Left renal cortex interstitium (tissue), 4 donors: ENCODE data around the gene CA12. TPM values are rescaled to one million over a fixed set of nuclear protein-coding genes. Genes with fewer than 3 reads are reported as not detected.

Source experiments
- DNase-seq, 4 donors: peaks; one replicate each; pipeline ENCODE4 v3.0.0-alpha.2; 2013; ENCODE audit warnings: low read depth in 4 of 4, low spot score in 2 of 4, missing footprints in 1 of 4
- polyA plus RNA-seq, 4 donors: library from polyadenylated mRNA; unstranded; fragments of 120-200 nt; gene quantifications; one replicate each; pipeline ENCODE4 v1.2.1, GENCODE V29; 2013; ENCODE audit not compliant: insufficient read length in 4 of 4

The CA12 gene
- polyA plus RNA-seq, 4 donors = 123 to 146 (median 129) TPM

DNA sequence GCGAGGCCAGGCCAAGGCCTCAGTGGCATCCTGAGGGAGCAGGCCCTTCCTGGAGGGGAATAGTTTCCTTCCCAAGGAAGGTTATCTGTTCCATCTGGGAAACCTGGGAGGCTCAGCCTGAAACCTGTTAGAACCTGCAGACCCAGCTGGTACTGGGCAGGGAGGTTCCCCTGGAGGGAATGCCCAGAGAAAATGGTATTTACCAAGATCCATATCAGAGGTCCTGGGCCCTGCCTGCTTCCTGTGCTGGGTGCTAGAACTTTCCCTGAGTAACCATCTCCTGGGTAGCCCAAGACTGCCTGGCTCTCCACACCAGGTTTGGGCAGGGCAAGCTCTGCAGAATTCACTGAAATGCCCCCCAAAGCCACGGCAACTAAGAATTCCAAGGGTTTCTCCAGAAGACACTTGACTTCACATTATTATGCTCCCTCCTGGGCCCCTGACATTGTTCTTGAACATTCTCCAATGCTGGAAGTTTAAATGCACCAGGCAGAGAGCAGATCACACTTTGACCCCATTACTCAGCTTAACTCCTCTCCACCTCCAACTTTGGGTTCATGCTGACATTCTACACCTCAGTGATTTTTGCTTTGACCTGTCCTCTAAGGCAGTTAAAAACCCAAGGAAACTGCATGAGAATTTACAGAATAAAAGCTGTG is 2.0 kb downstream of the CA12 start:
- no peak for DNase-seq

DNA sequence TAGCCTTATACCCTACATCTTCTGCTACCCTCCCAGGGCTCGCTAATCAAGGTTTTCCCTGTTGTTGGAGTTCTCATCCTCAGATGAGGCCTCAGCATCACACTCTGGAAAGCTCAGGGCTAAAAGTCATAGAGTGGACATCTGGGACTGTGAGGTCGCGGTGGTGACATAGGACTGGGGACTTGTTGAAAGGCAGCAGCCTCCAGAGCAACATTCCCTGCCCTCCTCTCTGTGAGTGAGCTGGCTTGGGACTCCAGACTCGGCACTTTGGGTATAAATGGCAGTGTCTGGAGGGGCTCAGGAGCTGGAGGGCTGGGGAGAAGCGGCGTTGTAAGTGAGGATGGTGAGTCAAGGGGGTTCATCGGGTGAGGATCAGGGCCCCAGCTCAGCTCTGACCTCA is 2.7 kb downstream of the CA12 start:
- no peak for DNase-seq

DNA sequence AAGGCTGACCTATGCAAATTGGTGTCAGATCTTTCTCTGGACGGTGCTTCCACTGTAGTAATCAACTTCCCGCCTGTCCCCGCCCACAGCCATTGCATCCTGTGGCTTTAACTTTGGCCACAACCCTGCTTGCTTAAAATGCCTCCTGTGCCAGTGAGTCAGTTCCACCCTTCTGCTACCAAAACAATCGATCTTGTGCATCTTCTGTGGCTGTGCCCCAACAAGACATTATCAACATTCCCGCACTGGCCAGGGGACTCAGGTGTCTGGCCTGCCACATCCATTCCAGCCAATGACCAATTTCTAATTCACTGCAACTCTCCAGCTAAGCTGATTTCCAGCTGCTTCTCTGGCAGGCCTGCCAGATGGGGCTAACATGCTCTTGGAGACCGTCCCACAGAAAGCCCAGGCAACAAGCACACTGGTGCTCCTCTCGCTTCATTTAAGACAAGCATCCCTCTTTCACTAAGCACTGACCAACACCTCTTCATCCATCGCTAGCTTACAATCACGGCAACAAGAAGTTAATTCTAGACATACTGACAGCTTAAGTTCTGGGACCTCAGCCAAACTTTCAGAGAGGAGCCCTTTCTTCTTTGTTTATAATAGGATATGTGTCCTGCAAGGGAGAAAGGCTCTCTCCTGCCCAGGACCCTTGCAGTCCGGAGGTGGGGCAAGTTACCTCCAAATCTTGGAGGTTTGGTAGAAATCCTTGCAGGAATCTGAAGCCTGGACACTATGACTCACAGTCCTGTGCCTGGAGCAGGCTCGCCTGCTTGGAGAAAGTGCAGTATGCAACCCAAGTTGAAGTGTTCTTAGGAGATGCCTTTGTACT is 6.7 kb downstream of the CA12 start:
- DNase-seq = no peak

DNA sequence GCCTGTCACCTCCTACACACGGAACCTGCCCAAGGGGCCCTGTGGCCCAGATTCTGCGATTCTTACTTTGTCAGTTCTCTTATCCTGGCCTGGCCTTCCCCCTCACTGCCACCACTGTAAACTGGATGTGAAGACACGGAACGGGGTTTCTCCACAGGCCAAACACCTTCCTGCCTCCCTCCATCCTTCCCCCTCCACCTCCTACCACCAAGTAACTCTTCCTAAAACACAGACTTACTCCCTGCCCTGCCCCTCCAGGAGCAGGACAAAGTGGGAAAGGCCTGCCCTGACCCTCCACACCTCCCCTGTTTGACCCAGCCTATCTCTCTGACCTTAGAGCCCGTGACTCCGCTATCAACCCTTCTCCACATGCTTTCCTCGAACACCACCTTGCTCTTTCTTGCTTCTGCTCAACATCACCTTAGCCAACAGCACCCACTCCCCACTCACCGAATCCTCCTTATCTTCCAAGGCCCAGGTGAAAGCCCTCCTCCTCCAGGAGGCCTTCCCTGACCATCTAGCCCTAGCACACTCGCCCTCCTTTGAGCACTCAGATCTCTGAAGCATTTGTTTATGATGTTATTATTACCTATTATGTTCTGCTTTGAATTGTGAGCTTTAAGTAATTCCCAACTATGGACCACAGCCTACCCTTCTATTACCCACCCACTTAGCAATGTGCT is 7.6 kb downstream of the CA12 start:
- DNase-seq = no peak

DNA sequence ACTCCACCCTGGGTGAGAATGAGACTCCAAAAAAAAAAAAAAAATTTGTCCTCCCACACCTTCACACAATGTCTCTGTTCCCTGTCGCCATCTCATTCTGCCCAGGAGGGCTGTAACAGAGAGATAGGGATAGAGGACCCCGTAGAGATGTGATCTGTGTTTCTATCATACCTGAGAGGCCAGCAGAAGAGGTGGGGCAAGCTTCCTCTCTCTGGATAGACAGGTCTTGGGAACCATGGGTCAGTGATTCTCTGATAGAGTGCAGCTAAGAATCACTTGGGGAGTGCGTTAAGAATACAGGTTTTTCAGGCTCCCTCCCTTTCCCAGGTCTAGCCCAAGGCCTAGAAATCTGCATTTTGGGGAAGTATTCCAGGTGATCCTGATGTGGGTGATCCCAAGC is 8.3 kb downstream of the CA12 start:
- no peak for DNase-seq

DNA sequence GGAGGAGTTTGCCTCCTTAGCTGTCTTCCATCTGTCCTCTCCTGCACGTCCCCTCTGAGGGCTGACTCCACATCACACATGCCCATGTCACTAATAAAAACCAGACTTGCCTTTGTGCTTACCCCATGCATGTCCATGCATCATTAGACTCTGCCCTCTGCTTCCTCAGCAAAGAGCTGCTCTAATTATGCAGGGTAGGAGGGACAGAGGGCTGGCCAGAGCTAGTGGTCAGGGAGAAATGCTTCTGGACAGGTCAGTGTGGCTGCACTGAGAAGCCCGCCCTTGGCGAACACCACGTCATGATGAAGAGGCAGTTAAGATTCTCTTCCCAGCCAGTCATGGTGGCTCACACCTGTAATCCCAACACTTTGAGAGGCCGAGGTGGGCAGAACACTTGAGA is 8.9 kb downstream of the CA12 start:
- DNase-seq = no peak

DNA sequence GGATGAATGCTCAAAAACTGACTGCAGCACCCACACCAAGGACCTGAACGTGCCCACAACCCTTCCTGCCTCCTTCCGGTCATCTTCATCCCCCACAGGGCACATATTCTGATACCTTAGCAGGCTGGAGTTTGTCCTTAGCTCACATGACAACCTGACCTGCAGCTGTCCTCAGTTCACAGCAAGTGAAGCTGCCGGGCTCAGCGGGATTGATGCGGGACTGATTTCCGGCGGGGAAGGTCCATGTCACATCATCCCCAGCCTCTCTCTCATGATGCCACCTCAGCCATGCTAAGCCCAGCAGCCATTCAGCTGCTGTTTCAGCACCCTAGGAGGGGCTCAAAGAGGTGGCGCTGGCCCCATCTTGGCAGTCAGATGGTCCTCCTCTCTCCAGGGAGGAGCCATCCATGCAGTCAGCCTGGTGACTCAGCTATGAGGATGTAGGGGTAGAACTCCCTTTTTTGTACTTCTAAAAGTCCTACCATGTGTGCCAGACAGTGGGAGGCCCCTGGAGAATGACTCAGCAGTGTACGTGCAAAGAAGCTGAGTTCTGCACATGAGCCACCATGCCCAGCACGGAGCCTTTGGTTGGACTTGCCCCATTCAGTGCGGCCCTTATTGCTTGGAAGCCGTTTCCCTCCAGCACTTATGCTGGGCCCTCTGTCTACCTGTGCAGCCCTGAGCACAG is 9.5 kb downstream of the CA12 start:
- no peak for DNase-seq

DNA sequence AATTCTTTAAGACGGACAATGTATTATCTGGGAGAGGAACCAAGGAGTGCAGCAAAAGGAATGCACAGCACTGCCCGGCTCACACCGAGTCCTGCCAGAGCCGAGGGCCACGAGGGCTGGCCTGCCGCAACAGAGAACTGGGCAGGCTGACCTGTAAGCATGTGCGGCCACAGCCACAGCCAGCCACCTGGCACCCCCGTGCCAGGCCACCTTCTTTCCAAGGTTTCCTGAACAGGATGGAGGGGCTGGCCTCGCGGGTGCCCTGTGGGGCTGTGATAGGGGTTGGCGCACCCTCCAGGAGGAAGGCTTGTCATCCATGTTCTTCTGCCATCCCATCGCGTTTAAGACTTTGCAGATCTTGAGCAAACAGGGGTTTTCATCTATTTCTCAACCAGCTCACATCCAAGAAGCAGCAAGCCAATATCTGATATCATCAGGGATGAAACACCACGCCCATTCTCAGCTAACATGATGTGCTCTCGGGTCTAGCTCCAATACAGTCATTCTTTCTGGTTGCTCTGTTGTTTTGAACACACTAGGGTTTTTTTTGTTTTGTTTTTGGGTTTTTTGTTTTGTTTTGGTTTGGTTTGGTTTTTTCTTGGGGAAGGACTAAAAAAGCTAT is 10.2 kb downstream of the CA12 start:
- no peak for DNase-seq

DNA sequence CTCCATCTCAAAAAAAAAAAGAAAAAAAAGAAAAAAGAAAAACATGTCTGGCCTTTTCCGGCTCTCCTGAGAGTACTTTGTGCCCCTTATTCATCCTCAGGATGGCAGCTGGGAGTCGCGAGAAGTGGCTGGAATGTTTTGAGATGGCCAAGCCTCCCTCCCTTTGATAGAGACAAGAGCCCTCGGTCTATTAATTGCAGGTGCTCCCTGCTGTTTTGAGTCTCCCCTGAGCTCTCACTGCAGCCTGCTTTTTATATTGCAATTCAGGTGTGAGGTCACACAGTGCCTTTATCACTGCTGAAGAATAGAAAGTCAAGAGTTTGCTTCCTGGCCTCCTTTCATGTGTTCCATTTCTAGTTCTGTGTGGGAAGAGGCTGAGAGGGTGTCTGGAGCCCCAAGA is 10.9 kb downstream of the CA12 start:
- no peak for DNase-seq

DNA sequence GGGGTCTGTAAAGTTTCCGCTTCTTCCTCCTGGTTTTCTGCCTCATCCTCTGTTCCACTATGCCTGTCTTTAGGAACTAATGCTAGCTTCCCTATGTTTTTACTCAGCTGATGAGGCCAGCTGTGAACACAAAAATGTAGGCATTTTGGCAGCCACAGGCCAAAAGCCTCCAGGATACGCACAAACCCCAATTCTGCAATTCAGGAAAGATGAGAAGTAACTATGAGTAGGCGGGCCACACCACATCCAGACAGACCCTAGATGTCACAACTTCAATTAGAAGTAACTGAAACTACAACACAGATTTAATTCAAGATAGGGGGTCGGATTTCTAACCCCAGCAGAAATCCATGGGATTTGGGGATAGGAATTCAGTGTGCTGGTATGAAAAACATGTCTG is 11.9 kb downstream of the CA12 start:
- DNase-seq = no peak

DNA sequence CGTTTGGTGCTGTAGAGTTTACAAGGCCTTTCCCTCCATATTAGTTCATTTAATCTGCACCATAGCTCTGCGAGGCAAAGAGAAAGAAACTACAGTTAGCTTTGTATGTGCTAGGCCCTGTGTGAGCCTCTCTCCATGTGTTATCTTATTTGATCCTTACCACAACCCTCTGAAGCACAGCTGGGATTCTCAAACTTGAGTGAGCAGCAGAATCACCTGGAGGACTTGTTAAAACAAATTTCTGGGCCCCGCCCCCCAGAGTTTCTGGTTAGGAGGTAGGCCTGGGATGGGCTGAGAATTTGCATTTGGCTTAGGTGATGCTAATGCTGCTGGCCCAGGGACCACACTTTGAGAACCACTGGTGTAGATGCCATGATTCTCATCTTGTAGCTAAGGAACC is 12.3 kb downstream of the CA12 start:
- no peak for DNase-seq

DNA sequence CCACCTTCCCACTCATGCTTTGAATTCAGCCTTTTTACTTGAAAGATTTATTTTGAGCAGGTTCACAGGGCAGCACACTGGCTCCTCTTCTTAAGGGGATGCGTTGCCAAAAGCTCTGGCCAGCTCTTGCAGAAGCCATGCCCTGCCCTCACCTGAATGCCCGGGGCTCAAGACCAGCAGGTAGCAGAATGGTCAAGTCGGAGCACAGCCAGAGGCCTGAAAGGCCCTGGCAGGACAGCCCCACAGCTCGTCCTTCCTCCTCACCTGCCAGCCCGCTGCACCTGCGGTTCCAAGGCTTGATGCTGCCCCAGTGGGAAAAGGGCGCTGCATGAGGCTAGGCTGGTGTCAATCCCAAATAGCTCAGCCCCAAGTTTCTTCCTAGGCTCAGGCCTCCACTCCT is 13.1 kb downstream of the CA12 start:
- no peak for DNase-seq

DNA sequence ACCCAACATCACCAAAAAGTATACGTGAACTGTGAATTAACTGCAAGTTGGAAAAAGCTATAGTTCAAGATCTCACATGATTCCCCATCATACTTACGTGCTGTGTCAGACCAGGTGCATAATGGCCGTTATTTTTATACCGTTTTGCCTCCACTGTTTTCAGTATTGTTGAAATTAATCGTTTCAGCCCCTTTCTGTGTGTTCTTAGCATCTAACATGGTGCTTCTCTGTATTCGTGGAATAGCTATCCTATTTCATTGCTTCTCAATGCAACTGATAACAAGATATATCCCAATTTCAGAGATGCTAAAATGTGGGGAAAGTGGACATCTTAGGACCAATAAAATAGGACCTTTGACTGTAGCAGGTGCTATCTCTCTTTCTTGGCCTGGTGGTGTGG is 13.7 kb downstream of the CA12 start:
- no peak for DNase-seq

DNA sequence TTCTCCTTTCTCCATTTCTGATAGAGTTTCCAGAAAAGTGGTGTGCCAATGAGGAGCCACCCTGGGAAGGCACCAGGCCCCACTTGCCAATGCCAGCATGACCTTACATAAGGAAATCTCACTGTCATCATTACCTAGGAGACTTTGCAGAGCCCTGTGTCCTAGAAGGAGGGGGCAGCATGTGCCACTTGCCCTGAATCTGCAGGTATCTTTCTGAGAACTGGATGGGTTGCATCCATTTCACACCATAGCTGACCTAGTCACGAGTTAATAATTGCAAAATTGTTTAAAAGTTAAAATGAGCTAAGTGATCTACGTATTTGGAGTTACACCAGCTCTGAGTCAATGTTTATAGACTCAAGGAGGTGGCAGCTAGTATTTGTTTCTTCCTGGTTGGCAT is 14.3 kb downstream of the CA12 start:
- no peak for DNase-seq

DNA sequence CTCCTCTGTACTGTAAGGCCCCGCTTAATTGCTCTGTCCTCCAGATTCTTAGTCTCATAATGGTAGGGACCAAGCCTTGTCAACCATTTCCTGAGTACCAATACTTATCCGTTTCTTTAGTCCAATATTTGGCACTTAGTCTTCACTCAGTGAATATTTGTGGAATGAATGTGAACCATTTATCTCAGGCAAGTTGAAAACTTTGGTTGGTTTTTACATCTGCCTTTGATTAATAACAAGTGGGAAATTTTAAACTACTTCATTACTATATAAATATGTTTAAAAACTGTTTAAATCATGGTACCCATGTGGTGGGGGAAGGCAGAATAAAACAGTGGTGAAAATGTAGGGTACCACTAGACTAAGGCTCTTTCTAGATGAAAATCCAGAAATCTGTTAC is 15.2 kb downstream of the CA12 start:
- no peak for DNase-seq

DNA sequence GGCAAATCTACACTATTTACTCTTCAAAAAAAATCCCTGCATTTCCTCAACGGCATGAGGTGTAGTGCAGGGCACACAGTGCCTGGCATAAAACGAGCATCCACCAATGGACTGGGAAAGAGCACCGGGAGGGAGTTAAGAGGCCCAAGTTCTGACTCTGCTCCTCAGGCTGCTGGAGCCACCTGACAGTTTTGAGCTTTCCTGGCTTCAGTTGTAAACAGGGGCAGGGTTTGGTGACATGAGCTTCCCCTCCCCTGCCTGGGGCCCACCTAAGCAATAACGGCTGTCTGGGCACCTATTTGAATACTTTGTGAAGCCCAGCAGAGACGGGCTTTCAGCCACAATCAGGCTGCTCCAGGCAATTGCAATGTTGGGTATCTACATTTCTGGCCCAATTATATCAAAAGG is 16.4 kb downstream of the CA12 start:
- no peak for DNase-seq

DNA sequence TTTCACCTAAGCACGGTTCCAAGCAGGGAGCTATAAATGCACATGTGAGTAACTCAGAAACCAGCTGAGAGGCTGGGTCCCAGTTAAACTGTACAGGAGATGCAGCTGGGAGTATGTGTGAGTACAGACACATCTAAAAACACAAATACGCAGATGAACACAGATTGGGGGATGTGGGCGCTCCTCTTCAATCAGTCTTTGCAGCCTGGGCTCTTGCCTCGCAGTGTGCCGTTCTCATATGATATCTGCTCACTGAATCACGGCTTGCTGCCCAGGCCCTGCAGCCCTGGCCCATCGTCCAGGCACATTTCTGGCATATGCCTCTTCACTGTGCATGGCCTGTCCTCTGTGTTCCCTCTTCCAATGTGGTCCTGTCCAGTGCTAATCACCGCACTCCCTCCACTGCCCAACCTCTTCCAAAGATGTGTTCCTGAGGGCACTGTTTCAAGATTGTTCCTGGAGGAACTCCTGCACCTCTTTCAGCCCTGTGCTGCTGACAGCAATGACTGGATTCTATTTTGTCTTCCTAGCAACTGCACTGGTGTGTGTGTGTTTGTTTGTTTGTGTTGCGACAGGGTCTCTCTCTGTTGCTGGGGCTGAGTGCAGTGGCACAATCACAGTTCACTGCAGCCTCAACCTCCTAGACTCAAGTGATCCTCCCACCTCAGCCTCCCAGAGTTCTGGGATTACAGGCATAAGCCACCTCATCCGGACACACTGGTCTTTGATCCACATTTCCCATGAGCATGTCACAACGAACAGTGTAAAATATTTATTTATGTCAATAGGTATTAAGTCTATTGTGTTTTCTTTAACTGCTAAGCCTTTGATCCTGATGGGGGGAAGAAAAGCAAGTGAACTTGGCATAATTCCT is 17.0 kb downstream of the CA12 start:
- no peak for DNase-seq

DNA sequence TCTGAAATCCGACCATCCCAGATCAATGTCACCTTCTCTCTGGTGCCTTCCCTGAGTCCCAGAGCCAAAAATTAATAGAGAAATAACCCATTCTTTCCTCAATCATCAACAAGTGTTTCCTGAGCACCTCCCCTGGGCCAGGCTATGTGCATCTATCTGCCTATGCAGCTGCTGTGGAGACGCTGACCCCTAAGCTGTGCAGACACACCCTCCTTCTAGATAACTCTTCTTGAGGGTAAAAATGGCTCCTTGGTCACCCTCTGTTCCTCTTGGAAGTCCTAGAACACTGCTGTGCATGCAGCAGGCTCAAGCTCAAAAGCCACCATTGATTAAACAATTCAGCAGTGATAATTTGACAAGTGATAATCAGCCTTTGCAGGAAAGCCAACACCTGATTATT is 18.4 kb downstream of the CA12 start:
- DNase-seq = no peak

DNA sequence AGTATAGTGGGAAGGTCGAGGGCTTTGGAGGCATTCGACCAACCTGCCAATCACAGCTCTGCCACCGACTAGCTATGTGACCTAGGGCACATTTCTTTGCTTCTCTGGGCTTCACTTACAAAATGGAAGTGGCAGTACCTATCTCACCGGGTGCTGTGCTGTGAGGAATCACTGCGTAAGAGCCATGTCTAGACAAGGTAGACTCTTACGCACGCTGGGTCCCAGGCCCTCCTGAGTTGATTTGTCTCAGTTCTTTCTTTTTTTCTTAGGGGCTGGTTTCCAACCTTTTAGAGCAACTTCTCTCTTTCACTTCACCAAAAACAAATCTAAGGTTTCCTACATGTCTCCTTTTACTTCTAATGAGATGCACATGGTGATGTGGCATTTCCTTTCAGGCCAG is 18.8 kb downstream of the CA12 start:
- DNase-seq = no peak

DNA sequence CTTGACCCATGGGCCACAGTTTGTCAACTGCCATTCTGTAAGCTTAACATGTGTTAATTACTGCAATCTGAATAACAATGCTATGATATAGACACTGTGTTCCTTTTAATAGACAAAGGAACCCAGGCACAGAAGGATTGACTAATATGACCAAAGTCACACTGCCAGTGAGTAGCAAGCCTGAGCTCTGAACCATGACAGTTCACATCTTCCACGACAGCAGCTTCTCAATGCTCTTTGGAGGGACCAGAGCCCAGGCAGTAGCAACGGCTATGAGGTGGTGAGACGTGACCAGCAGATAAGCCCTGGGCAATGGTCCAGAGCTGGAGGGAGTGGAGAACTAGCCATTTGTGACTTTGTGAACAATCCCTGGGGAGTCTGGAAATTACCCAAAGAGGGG is 19.4 kb downstream of the CA12 start:
- no peak for DNase-seq
